H9 (cell line): Measurements from ENCODE around the gene SAA1. TPM values are rescaled to one million over a fixed set of nuclear protein-coding genes. Genes with fewer than 3 reads are reported as not detected.

Experiments
- DNase-seq: peaks from one replicate; pipeline ENCODE4 v3.0.0-alpha.2; 2017
- H2AFZ ChIP-seq: one replicate; pipeline ENCODE4 v1.6.1; 2013; ENCODE audit warnings: mild to moderate bottlenecking, low read length, control low read depth, moderate library complexity
- H2AK5ac ChIP-seq: 2 replicates; pipeline ENCODE4 v1.6.1; 2013; ENCODE audit warnings: low read length, control low read depth, mixed read lengths; ENCODE audit not compliant: insufficient read length
- H2BK120ac ChIP-seq: one replicate; pipeline ENCODE4 v1.6.1; 2013; ENCODE audit warnings: low read depth, mild to moderate bottlenecking, low read length, control low read depth, inconsistent platforms; ENCODE audit not compliant: poor library complexity, severe bottlenecking
- H2BK12ac ChIP-seq: 2 replicates; pipeline ENCODE4 v1.6.1; 2013; ENCODE audit warnings: low read length, control low read depth, mixed read lengths, low read depth; ENCODE audit not compliant: insufficient read length
- H2BK15ac ChIP-seq: 2 replicates; pipeline ENCODE4 v1.6.1; 2013; ENCODE audit warnings: low read depth, low read length, control low read depth
- H2BK20ac ChIP-seq: one replicate; pipeline ENCODE4 v1.6.1; 2013; ENCODE audit warnings: low read depth, mild to moderate bottlenecking, low read length, control low read depth, inconsistent platforms; ENCODE audit not compliant: poor library complexity, severe bottlenecking
- H2BK5ac ChIP-seq: 2 replicates; pipeline ENCODE4 v1.6.1; 2013; ENCODE audit warnings: low read length, control low read depth, mixed read lengths; ENCODE audit not compliant: insufficient read length
- H3K14ac ChIP-seq: 2 replicates; pipeline ENCODE4 v1.6.1; 2013; ENCODE audit warnings: low read length, control low read depth; ENCODE audit not compliant: insufficient read depth
- H3K18ac ChIP-seq: 2 replicates; pipeline ENCODE4 v1.6.1; 2013; ENCODE audit warnings: low read depth, mild to moderate bottlenecking, mixed read lengths, low read length, control low read depth; ENCODE audit not compliant: insufficient read length
- H3K23ac ChIP-seq: 2 replicates; pipeline ENCODE4 v1.6.1; 2013; ENCODE audit warnings: low read length, control low read depth, mixed read lengths, low read depth; ENCODE audit not compliant: insufficient read length
- H3K23me2 ChIP-seq: 2 replicates; pipeline ENCODE4 v1.6.1; 2013; ENCODE audit warnings: low read depth, mild to moderate bottlenecking, mixed read lengths, low read length, control low read depth; ENCODE audit not compliant: insufficient read length, poor library complexity, severe bottlenecking
- H3K27ac ChIP-seq: 2 replicates; pipeline ENCODE4 v1.5.1; 2013; ENCODE audit warnings: low read length, control low read depth, mixed read lengths, low read depth; ENCODE audit not compliant: insufficient read length
- H3K27me3 ChIP-seq: 2 replicates; pipeline ENCODE4 v1.6.1; 2013; ENCODE audit warnings: low read length, control low read depth, inconsistent platforms; ENCODE audit not compliant: insufficient read depth
- H3K4ac ChIP-seq: 2 replicates; pipeline ENCODE4 v1.6.1; 2013; ENCODE audit warnings: low read depth, mild to moderate bottlenecking, control low read depth, inconsistent platforms, low read length, moderate library complexity
- H3K4me1 ChIP-seq: 2 replicates; pipeline ENCODE4 v1.6.1; 2013; ENCODE audit warnings: low read length, control low read depth, inconsistent platforms; ENCODE audit not compliant: insufficient read depth
- H3K4me2 ChIP-seq: 2 replicates; pipeline ENCODE4 v1.6.1; 2013; ENCODE audit warnings: low read length, control low read depth, mixed read lengths; ENCODE audit not compliant: insufficient read length, insufficient read depth
- H3K56ac ChIP-seq: 2 replicates; pipeline ENCODE4 v1.6.1; 2013; ENCODE audit warnings: low read depth, mild to moderate bottlenecking, mixed read lengths, low read length, control low read depth; ENCODE audit not compliant: insufficient read length
- H3K79me1 ChIP-seq: 2 replicates; pipeline ENCODE4 v1.6.1; 2013; ENCODE audit warnings: low read depth, mild to moderate bottlenecking, moderate library complexity, low read length, control low read depth, inconsistent platforms; ENCODE audit not compliant: insufficient read depth, poor library complexity, severe bottlenecking
- H3K79me2 ChIP-seq: 2 replicates; pipeline ENCODE4 v1.6.1; 2013; ENCODE audit warnings: low read length, control low read depth, inconsistent platforms; ENCODE audit not compliant: insufficient read depth
- H3K9ac ChIP-seq: 2 replicates; pipeline ENCODE4 v1.6.1; 2013; ENCODE audit warnings: low read length, control low read depth, mixed read lengths; ENCODE audit not compliant: insufficient read length; ENCODE audit errors: extremely low read depth
- H3K9me3 ChIP-seq: one replicate; pipeline ENCODE4 v1.6.1; 2013; ENCODE audit warnings: low read depth, low read length, inconsistent platforms; ENCODE audit not compliant: control insufficient read depth
- H3T11ph ChIP-seq: one replicate; pipeline ENCODE4 v1.6.1; 2013; ENCODE audit warnings: mild to moderate bottlenecking, low read length, control low read depth, inconsistent platforms
- H4K20me1 ChIP-seq: one replicate; pipeline ENCODE4 v1.6.1; 2013; ENCODE audit not compliant: control insufficient read depth, insufficient read length, insufficient read depth
- H4K5ac ChIP-seq: 2 replicates; pipeline ENCODE4 v1.6.1; 2013; ENCODE audit warnings: low read depth, mild to moderate bottlenecking, mixed read lengths, low read length, control low read depth; ENCODE audit not compliant: insufficient read length
- H4K8ac ChIP-seq: replicated peaks from 2 replicates; pipeline ENCODE4 v1.6.1; 2013; ENCODE audit warnings: low read length, control low read depth, mixed read lengths, low read depth; ENCODE audit not compliant: insufficient read length
- H4K91ac ChIP-seq: 2 replicates; pipeline ENCODE4 v1.6.1; 2013; ENCODE audit warnings: low read depth, mild to moderate bottlenecking, moderate library complexity, mixed read lengths, low read length, control low read depth; ENCODE audit not compliant: insufficient read length
- H3K27ac Mint-ChIP-seq, 3 experiments: 2 replicates in 2 of 3; 3 replicates in 1 of 3; pipeline ENCODE4 v1.8.0; 2020 to 2021; ENCODE audit warnings: mixed read lengths in 3 of 3, mild to moderate bottlenecking in 1 of 3, moderate library complexity in 1 of 3
- H3K27me3 Mint-ChIP-seq: 2 replicates; pipeline ENCODE4 v1.8.0; 2021; ENCODE audit warnings: low read depth, mild to moderate bottlenecking, moderate library complexity, mixed read lengths
- H3K36me3 Mint-ChIP-seq, 3 experiments: 2 replicates in 2 of 3; 3 replicates in 1 of 3; pipeline ENCODE4 v1.8.0; 2020 to 2021; ENCODE audit warnings: low read depth in 3 of 3, mixed read lengths in 3 of 3; ENCODE audit not compliant: insufficient read depth in 1 of 3
- H3K4me1 Mint-ChIP-seq, 2 experiments: 2 replicates each; pipeline ENCODE4 v1.8.0; 2020; ENCODE audit warnings: mixed read lengths in 2 of 2
- H3K4me3 Mint-ChIP-seq, 2 experiments: 2 replicates in 1 of 2; 3 replicates in 1 of 2; pipeline ENCODE4 v1.8.0; 2020 to 2021; ENCODE audit warnings: mild to moderate bottlenecking in 2 of 2, mixed read lengths in 2 of 2, moderate library complexity in 1 of 2
- H3K9me3 Mint-ChIP-seq, 2 experiments: 2 replicates in 1 of 2; 3 replicates in 1 of 2; pipeline ENCODE4 v1.8.0; 2020; ENCODE audit warnings: mild to moderate bottlenecking in 2 of 2, mixed read lengths in 2 of 2, moderate library complexity in 1 of 2
- WGBS: extraction: QIAGEN DNeasy Blood & Tissue Kit; methylation state at CpG from one replicate; pipeline ENCODE4 v1.1.7; 2013; ENCODE audit warnings: missing lambda C conversion rate, low lambda C conversion rate, mixed read lengths; ENCODE audit not compliant: insufficient read length; ENCODE audit errors: extremely low coverage; 5-methylcytosine and 5-hydroxymethylcytosine counted together
- total RNA-seq: library from RNA; stranded (reverse); gene quantifications from 2 replicates; pipeline ENCODE4 v1.2.1, GENCODE V29; 2021
- TF ChIP-seq, protein P1 (sequence below): fragments of 200-600 bp; sonication (generic); conservative IDR thresholded peaks from 3 replicates; pipeline ENCODE4 v1.8.0; 2021; ENCODE audit warnings: antibody characterized with exemption, mild to moderate bottlenecking

SAA1 gene
- total RNA-seq, 1 experiment from 2014 or later: not detected

DNA sequence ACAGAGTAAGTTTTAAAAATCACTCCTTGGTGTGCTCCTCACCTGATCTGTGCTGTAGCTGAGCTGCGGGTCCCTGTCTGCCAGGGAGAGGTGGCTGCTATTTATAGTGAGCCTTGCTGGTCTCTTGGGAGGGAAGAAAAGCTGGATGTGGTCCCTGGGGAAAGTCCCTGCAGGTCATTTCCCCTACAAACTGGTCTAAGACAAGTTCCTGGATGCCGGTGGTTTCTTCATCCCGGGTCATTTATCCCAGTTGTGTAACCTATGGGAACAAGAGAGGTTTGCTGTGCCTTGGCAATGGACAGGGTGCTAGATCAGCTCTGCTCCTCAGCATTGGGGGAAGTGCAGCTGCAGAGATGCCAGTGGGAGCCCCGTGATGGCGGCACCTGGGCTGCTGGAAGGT is 17.5 kb upstream of the SAA1 start, which contains the start of gene SAA2:
SAA2 (minus strand) TSS at position 108 of the 400 bp plus-strand sequence. CDS start 657 bp downstream, outside the sequence.
- Histone ChIP-seq H2BK15ac (no peak within 1 kb of the TSS), H4K20me1 (no peaks in the 10 kb centered on the region), H4K5ac (no peak within 1 kb of the TSS), H3K79me2 (no peaks in the 10 kb centered on the region), H2BK12ac (no peak within 1 kb of the TSS), H4K8ac (no peak within 1 kb of the TSS), H3K4ac (no peak within 1 kb of the TSS), H3K23ac (no peak within 1 kb of the TSS), H2BK120ac (no peak within 1 kb of the TSS), H3K9me3 (no peaks in the 10 kb centered on the region), H3K56ac (no peak within 1 kb of the TSS), H2BK20ac (no peak within 1 kb of the TSS), H3K4me2 (no peak within 1 kb of the TSS), H3K27me3 (no peaks in the 10 kb centered on the region), H2AFZ (no peak within 1 kb of the TSS), H2AK5ac (no peak within 1 kb of the TSS), H3K14ac (no peak within 1 kb of the TSS), H3K4me1 (no peaks in the 10 kb centered on the region), H3T11ph (no peak within 1 kb of the TSS), H4K91ac (no peak within 1 kb of the TSS), H3K9ac (no peak within 1 kb of the TSS), H3K18ac (no peak within 1 kb of the TSS), H3K27ac (no peak within 1 kb of the TSS), H3K79me1 (no peaks in the 10 kb centered on the region), H2BK5ac (no peak within 1 kb of the TSS), H3K23me2 (no peaks in the 10 kb centered on the region)
- Mint-ChIP-seq H3K36me3 (peaks cover 0 to 1% (median 0%) of the 10 kb centered on the region in 3 experiments; a peak in 1 of 7 replicates), H3K27me3 (no peaks in the 10 kb centered on the region; the same call in 1 of the 2 replicates), H3K4me1 (peaks cover 0 to 2% of the 10 kb centered on the region in 2 experiments; a peak in 1 of 4 replicates), H3K4me3 (no peak within 1 kb of the TSS), H3K9me3 (peaks cover 4% of the 10 kb centered on the region in 2 experiments), H3K27ac (peak within 1 kb of the TSS in 1 of 3 experiments; percentile 77; a peak in 2 of 7 replicates)
- DNase-seq: no peak
- TF ChIP-seq, protein P1, sequence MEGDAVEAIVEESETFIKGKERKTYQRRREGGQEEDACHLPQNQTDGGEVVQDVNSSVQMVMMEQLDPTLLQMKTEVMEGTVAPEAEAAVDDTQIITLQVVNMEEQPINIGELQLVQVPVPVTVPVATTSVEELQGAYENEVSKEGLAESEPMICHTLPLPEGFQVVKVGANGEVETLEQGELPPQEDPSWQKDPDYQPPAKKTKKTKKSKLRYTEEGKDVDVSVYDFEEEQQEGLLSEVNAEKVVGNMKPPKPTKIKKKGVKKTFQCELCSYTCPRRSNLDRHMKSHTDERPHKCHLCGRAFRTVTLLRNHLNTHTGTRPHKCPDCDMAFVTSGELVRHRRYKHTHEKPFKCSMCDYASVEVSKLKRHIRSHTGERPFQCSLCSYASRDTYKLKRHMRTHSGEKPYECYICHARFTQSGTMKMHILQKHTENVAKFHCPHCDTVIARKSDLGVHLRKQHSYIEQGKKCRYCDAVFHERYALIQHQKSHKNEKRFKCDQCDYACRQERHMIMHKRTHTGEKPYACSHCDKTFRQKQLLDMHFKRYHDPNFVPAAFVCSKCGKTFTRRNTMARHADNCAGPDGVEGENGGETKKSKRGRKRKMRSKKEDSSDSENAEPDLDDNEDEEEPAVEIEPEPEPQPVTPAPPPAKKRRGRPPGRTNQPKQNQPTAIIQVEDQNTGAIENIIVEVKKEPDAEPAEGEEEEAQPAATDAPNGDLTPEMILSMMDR: no peak
- no CpG with 5 or more reads among the region's 5 CpGs for WGBS
